ENCODE data around the gene TBCEL.

TBCEL gene

DNA sequence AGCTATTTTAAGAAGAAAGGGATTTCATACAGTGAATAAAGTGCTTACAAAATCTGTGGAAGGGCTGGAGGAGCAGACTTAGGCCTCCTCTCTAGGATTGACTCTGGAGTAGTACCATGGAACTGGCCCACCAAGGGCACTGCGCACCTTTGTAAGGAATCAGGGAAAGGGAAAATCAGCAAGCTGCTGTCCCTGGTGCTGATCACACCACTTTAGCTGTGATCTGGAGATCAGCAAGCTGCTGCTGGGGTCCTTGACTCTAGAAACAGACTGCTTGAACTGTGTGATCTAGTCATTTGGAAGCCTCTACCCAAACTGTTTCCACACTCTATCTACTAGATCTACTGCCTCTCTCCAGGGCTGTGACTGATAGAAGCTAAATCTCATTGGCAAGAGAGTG is 58.8 kb downstream of the TBCEL start:
- no peak overlapping the region for H3K4me3 ChIP-seq (replicated peaks in 1 of 2; ENCODE audit: low read depth in 2 of 2, low read length in 2 of 2)
- DNase-seq (ENCODE audit: low read depth in 2 of 2): peak; percentile 10 to 14
- no peak for TF ChIP-seq CTCF (IDR thresholded peaks at IDR 0.05; ENCODE audit: low read depth, low read length)

- DNase-seq (ENCODE audit: low read depth in 2 of 2): peak; percentile 10 to 30
- no peak overlapping the region for H3K4me3 ChIP-seq (replicated peaks in 1 of 2; ENCODE audit: low read depth in 2 of 2, low read length in 2 of 2)
- TF ChIP-seq CTCF (IDR thresholded peaks at IDR 0.05; ENCODE audit: low read depth, low read length): no peak
Measured at GRCh38 chr11:121086866-121087265, 63.0 kb downstream of the TBCEL start.

GRCh38 chr11:121089566-121089965 is 65.7 kb downstream of the TBCEL start:
- no peak overlapping the region for H3K4me3 ChIP-seq (replicated peaks in 1 of 2; ENCODE audit: low read depth in 2 of 2, low read length in 2 of 2)
- TF ChIP-seq CTCF (IDR thresholded peaks at IDR 0.05; ENCODE audit: low read depth, low read length): no peak
- no peak for DNase-seq (ENCODE audit: low read depth in 2 of 2)

GRCh38 chr11:121090145-121090721 is 66.3 kb downstream of the TBCEL start:
- TF ChIP-seq CTCF (IDR thresholded peaks at IDR 0.05; ENCODE audit: low read depth, low read length): no peak
- no peak for DNase-seq (ENCODE audit: low read depth in 2 of 2)
- no peak overlapping the region for H3K4me3 ChIP-seq (replicated peaks in 1 of 2; ENCODE audit: low read depth in 2 of 2, low read length in 2 of 2)

- no peak for TF ChIP-seq CTCF (IDR thresholded peaks at IDR 0.05; ENCODE audit: low read depth, low read length)
Measured at GRCh38 chr11:121091492-121092152, 67.7 kb downstream of the TBCEL start.

GRCh38 chr11:121095561-121095960 is 71.7 kb downstream of the TBCEL start:
- no peak for DNase-seq (ENCODE audit: low read depth in 2 of 2)
- no peak for TF ChIP-seq CTCF (IDR thresholded peaks at IDR 0.05; ENCODE audit: low read depth, low read length)
- no peak overlapping the region for H3K4me3 ChIP-seq (replicated peaks in 1 of 2; ENCODE audit: low read depth in 2 of 2, low read length in 2 of 2)

More at GRCh38 chr11:121091492-121092152, 67.7 kb downstream of the TBCEL start:
- DNase-seq (ENCODE audit: low read depth in 2 of 2): no peak
- no peak overlapping the region for H3K4me3 ChIP-seq (replicated peaks in 1 of 2; ENCODE audit: low read depth in 2 of 2, low read length in 2 of 2)

Data from cardiac fibroblast (primary cell).